Retina (tissue), 1 donor: ENCODE measurements around the gene IGLL5.
"Not testable (repeated sequence)": the region's sequence is repeated elsewhere in the genome, so short reads cannot be mapped to it uniquely, and the experiment has no call there.

ENCODE experiments used
- DNase-seq: peaks from one replicate; pipeline ENCODE4 v3.0.0-alpha.2; 2016

The IGLL5 gene

GRCh38 chr22:22902247-22903001 lies 14.8 kb downstream of the IGLL5 start:
- peak; percentile 53 for DNase-seq

- peak; percentile 27 for DNase-seq
These were observed 15.8 kb downstream of the IGLL5 start for GRCh38 chr22:22903355-22903777.

- DNase-seq, result peak; percentile 39
These were observed 16.2 kb downstream of the IGLL5 start for GRCh38 chr22:22903781-22904192.

- not testable (repeated sequence) for DNase-seq
These were observed 17.1 kb downstream of the IGLL5 start for GRCh38 chr22:22904736-22905135.

GRCh38 chr22:22906391-22906790 lies 18.8 kb downstream of the IGLL5 start:
- not testable (repeated sequence) for DNase-seq

- DNase-seq, result no peak
These were observed 19.4 kb downstream of the IGLL5 start for GRCh38 chr22:22906907-22907550.

- no peak for DNase-seq
These were observed 20.2 kb downstream of the IGLL5 start for GRCh38 chr22:22907551-22908494.

GRCh38 chr22:22908495-22908861 lies 20.9 kb downstream of the IGLL5 start:
- DNase-seq, result no peak

- no peak for DNase-seq
These were observed 21.5 kb downstream of the IGLL5 start for GRCh38 chr22:22908941-22909604.

- DNase-seq, result no peak
These were observed 22.1 kb downstream of the IGLL5 start for GRCh38 chr22:22909605-22910271.

GRCh38 chr22:22910272-22911240 lies 22.9 kb downstream of the IGLL5 start:
- no peak for DNase-seq

GRCh38 chr22:22911327-22912134 lies 23.9 kb downstream of the IGLL5 start:
- DNase-seq, result no peak

- DNase-seq, result no peak
These were observed 24.7 kb downstream of the IGLL5 start for GRCh38 chr22:22912135-22912987.

- no peak for DNase-seq
These were observed 25.3 kb downstream of the IGLL5 start for GRCh38 chr22:22912988-22913253.

- no peak for DNase-seq
These were observed 26.4 kb downstream of the IGLL5 start for GRCh38 chr22:22913989-22914388.

- no peak for DNase-seq
These were observed 27.4 kb downstream of the IGLL5 start for GRCh38 chr22:22914726-22915669.

GRCh38 chr22:22915670-22916035 lies 28.0 kb downstream of the IGLL5 start:
- no peak for DNase-seq
